Middle frontal gyrus (tissue), 1 donor: ENCODE results near the gene RAB5A.
"Not testable (repeated sequence)": the region's sequence is repeated elsewhere in the genome, so short reads cannot be mapped to it uniquely, and the experiment has no call there.

Experiments
- DNase-seq: peaks from one replicate; pipeline ENCODE4 v3.0.0-alpha.2; 2015; ENCODE audit warnings: low spot score; ENCODE audit errors: extremely low spot score

RAB5A gene

GRCh38 chr3:20023623-20024405 lies 76.9 kb downstream of the RAB5A start:
- no peak for DNase-seq

- DNase-seq: no peak
Observed at GRCh38 chr3:20027136-20027535, 80.2 kb downstream of the RAB5A start.

GRCh38 chr3:20028905-20029331 lies 82.0 kb downstream of the RAB5A start:
- DNase-seq: no peak

- not testable (repeated sequence) for DNase-seq
Observed at GRCh38 chr3:20031939-20032338, 85.0 kb downstream of the RAB5A start.
